HG02588 (cell line): ENCODE results near the gene PLEKHH2.

Experiments
- ATAC-seq: cut with Tn5 transposase; IDR thresholded peaks from one replicate; pipeline ENCODE4 v1.9.1; 2021; ENCODE audit warnings: mild to moderate bottlenecking, moderate library complexity; ENCODE audit not compliant: unreplicated experiment

Gene PLEKHH2

DNA sequence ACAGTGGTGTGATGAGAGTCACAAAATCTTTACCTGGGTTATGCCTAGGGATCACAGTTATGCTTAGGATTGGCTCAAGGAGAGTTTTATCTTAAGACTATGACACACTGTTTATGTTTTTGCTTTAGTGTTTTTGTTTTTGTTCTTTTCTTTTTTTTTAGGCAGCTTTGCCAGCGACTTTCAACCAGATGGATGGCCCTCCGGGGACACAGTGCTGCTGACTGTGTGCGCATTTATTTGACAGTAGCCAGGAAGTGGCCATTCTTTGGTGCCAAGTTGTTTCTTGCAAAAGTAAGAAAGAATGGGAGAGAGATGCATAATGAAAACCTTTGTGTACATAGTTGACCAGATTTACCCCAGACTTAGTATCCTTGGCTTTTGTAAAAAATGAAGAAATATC lies 121.7 kb downstream of the PLEKHH2 start:
- ATAC-seq: no peak

DNA sequence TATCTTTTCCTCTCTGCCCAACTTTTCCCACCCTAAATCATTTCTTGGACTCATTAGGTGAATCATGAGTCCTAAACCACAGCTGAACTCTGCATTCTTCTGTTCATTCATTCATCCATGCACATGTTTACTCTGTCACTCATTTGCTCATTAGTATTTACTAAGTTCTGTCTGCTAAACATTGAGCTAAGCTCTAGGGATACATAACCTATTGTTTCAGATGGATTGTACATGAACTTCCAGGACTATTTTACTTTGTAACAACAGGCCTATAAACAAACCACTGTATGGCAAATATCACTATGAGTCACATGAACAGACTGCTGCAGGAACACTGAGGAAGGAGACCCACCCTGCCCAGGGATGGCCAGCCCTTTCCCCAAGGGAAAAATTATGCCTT lies 122.1 kb downstream of the PLEKHH2 start:
- ATAC-seq: no peak

DNA sequence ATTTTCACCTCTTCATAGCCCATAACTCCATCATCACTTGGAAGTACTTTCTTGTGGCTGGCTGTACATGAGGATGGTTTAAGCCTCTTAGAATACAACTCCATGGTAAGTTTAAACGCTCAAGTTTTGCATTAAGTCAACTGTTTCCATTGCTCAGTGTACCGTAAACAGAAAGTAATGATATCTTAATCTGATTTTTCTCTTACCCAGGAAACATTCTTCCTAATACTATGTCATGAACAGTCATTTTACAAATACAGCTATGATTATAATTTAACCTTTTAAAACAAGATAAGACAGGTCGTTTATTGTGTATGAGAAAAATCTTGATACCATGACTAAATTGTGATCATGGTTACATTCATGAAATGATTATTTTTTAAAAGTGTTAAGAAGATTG lies 125.2 kb downstream of the PLEKHH2 start:
- ATAC-seq: no peak

DNA sequence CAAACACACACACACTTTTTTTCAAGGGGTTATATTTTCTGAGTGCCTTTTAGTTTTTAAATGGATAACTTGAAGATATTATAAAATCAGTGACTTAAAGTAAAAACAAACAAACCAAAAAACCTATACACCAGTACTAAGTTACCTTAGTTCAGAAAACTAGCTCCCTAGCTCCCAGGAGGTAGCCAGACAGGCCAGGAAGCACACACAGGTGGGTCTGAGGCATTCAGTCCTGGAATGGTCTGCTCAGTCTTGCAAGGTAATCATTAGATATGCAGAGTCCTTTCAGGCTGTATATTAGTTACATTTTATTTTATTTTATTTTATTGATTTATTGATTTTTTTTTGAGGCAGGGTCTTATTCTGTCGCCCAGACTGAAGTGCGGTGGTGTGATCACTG lies 126.0 kb downstream of the PLEKHH2 start:
- no peak for ATAC-seq

DNA sequence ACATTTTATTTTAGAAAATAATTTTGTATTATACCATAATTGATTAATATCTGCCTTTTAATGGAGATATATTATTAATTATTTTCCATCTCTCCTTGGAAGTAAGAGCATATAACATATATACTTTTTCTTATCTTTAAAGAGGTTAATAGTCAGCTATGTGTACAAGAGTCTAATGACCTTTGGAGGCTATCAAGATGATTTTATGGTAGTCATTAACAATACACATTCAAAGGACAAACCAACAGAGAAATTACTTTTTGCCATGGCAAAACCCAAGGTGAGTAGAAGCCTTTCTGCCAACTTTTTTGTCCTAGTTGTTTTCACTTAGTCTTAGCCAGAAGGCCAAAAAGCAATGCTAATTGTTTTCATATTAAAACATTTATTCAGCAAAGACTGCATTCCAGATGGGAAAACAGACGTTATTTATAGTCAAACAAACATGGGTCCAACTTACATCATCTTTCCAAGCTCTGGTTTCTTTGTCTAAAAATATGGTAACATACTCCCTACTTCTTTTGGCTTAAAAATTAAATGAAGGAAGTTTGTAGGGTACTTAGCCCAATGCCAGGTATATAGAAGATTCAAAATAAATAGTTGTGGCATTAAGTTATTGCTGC lies 127.1 kb downstream of the PLEKHH2 start:
- no peak for ATAC-seq

GRCh38 chr2:43766006-43766405 lies 128.9 kb downstream of the PLEKHH2 start:
- ATAC-seq: no peak

GRCh38 chr2:43773876-43774613 lies 137.0 kb downstream of the PLEKHH2 start, which contains the start of gene DYNC2LI1:
TSS of gene DYNC2LI1 (plus strand) at chr2:43774039. CDS start at chr2:43774139, 100 bp downstream.
- ATAC-seq: peak; percentile 99

GRCh38 chr2:43774617-43775016 lies 137.6 kb downstream of the PLEKHH2 start:
- ATAC-seq: no peak

DNA sequence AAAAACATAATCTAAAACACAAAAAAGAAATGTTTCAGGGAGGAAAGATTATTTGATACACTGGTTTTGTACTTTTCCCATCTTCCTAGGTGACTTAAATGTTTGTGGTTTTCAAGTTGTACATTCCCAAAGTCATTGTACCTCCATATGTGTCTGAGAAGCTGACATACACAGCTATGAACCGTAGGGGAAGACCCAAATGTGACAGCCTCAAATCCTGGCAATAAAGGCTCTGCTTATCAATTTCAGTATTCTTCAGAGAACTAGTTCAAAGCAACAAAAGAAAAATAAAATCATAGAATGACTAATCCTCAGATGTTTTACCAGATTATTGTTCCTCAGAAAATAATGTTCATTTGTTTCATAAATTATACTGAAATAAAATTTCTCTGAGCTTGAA lies 139.3 kb downstream of the PLEKHH2 start:
- ATAC-seq: no peak

DNA sequence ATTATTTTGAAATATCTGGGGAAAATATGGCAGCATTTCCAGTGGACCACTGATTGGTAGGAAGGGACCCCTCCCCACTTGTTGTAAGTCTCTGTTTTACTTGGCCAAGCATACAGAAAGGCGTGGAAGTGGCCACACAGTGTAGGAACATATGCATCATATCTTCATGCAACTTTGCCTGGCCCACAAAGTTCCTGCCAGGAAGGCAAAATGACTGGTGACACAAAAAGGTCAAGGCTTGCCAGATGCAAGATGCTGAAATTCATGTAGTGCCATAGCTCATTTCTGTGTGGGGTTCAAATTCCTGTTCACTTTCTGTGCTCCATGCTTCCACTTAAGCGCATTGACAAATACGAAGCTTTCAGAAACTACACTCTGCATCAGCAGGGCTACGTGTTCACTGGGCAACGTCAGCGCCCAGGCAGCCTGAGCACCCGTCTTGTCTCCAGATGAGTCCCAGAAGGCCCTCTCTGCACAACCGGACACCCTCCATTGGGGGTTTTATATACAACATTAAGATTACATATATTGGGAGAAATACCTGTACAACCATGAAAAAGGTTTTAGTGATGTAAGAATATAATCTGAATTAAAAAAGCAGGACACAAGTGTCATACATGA lies 140.4 kb downstream of the PLEKHH2 start:
- no peak for ATAC-seq

GRCh38 chr2:43778233-43778632 lies 141.2 kb downstream of the PLEKHH2 start:
- no peak for ATAC-seq

GRCh38 chr2:43787895-43788294 lies 150.8 kb downstream of the PLEKHH2 start:
- no peak for ATAC-seq

GRCh38 chr2:43788646-43789045 lies 151.6 kb downstream of the PLEKHH2 start:
- ATAC-seq: no peak

DNA sequence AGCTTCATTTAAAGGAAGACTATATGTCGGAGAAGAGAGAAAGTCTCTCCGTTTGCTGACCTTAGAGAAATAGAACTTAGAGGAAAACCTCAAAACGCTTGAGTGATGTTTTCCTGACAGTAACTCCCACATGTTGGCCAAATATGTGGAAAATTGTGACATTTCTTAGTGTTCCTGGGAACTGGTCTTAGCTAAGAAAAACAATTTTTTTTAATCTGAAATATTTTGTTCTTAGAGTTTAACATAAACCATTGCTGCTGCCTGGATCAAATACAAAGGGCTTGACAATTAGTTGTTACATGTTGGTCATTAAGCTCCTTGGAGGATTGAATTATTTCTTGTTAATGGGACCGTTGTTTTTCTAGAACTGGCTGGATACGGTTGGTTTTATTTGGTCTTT lies 153.1 kb downstream of the PLEKHH2 start:
- no peak for ATAC-seq

DNA sequence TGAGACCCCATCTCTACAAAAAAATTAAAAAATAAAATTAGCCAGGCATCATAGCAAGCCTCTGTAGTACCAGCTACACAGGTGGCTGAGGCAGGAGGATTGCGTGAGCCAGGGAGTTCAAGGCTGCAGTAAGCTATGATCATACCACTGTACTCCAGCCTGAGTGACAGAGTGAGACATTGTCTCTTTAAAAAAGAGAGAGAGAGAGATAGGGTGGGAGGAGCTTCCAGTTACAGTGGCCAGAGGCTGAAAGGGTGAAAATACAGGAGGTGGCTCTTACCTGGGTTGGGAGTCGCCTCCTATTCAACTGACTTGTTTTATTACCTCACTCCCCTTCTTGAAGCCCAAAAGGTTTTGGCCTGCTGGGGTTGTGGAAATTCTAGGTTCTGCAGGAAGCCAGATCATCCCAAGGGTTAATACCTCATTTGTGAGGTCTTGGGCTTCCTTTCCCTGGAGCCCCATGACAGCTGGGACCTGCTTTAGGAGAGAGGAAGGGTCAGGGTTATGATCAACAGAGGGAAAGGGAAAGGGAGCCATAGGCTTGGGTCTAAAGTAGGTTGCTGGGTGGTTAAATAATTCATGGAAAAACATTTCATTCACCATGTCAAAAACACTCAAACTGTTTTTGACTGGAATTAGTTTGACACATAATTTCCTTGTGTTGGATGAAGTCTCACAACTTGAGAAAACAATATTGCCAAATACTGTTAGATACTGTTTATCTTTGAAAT lies 154.1 kb downstream of the PLEKHH2 start:
- no peak for ATAC-seq

GRCh38 chr2:43792653-43793052 lies 155.6 kb downstream of the PLEKHH2 start:
- ATAC-seq: no peak

DNA sequence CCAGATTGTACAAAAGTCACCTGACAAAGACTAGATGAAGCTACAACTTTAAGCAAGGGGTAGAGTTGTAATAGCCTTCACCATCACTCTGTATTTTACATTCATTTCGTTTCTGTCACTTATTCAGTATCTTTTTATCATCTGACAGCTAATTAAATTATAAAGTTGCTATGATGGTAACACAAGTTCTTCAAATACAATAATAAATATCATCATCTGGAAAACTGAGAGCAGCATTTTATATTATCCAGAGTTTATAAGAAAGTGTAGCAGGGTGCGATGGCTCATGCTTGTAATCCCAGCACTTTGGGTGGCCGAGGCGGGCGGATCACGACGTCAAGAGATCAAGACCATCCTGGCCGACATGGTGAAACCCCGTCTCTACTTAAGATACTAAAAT lies 157.9 kb downstream of the PLEKHH2 start:
- ATAC-seq: no peak

GRCh38 chr2:43796206-43796605 lies 159.1 kb downstream of the PLEKHH2 start:
- no peak for ATAC-seq

DNA sequence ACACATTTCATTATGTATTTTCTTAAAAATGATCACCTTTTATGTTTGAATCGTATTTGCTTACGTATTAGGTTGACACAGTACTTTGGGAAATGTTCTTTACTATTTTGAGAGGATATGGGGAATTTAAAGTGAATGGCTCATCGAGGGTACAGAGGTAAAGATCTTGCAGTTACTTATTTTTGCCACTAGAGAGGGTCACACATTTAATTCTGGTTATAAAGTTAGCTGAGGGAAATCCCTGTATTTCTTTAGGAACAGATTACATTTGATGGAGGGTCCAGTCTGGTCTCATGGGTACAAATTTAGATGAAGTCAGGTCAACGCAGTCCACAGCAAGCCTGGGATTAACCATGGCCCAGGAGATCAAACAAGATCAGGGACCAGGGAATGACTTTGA lies 161.2 kb downstream of the PLEKHH2 start:
- no peak for ATAC-seq

DNA sequence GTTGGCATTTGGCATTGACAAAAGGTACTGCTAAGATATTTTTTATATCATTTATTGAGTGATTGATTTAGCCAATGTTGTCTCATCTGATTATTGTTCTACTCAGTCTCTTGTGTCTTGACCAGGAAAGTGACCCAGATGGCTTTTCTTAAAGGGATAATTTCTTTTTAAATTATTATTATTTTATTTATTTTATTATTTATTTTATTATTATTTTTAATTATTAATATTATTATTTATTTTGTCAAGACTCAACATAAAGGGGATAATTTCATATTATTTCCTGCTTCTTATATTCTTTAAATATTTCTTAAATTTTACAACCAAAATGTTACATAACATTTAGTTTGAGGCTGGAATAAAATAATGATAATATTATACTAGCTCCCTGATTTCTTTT lies 163.8 kb downstream of the PLEKHH2 start:
- no peak for ATAC-seq

- ATAC-seq: no peak
Measured at GRCh38 chr2:43802135-43802534, 165.1 kb downstream of the PLEKHH2 start.

DNA sequence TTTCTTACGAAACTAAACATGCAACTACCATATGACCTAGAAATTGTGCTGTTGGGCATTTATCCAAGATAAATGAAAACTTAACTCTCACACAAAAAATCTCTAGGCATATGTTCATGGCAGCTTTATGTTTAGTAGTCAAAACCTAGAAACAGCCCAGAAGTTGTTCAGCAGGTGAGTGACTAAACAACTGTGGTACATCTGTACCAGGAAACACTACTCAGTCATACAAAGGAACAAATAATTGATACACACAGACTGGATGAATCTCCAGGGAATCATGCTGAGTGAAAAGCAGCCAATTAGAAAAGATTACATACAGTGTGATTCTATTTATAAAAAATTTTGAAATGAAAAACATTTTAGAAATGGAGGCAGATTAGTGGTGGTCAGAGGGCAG lies 166.1 kb downstream of the PLEKHH2 start:
- ATAC-seq: no peak
